NT2/D1 (cell line): ENCODE results near the gene XAB2.

Source experiments
- DNase-seq: peaks from one replicate; pipeline ENCODE4 v3.0.0-alpha.2; 2011; ENCODE audit warnings: low read depth, low spot score
- H3K27me3 ChIP-seq: 2 replicates; pipeline ENCODE4 v1.6.0; 2011; ENCODE audit warnings: mild to moderate bottlenecking; ENCODE audit not compliant: insufficient read length, insufficient read depth
- H3K36me3 ChIP-seq: 2 replicates; pipeline ENCODE4 v1.6.1; 2011; ENCODE audit warnings: mild to moderate bottlenecking, low read length, mixed read lengths; ENCODE audit not compliant: insufficient read depth, insufficient read length
- H3K4me1 ChIP-seq: 2 replicates; pipeline ENCODE4 v1.5.1; 2011; ENCODE audit not compliant: insufficient read depth, insufficient read length
- H3K4me3 ChIP-seq: 2 replicates; pipeline ENCODE4 v1.5.1; 2011; ENCODE audit warnings: low read depth; ENCODE audit not compliant: insufficient read length
- H3K9ac ChIP-seq: 2 replicates; pipeline ENCODE4 v1.6.0; 2011; ENCODE audit warnings: low read depth; ENCODE audit not compliant: insufficient read length
- H3K9me3 ChIP-seq: 2 replicates; pipeline ENCODE4 v1.5.1; 2011; ENCODE audit warnings: mild to moderate bottlenecking, low read length; ENCODE audit not compliant: insufficient read depth
- SUZ12 ChIP-seq: IDR thresholded peaks from 2 replicates; pipeline ENCODE4 v1.6.1; 2011; ENCODE audit not compliant: insufficient read length, insufficient read depth; ENCODE audit errors: extremely low read depth
- YY1 ChIP-seq: IDR thresholded peaks from 2 replicates; pipeline ENCODE4 v1.6.1; 2011; ENCODE audit not compliant: insufficient read length, insufficient read depth
- ZNF274 ChIP-seq: IDR thresholded peaks from 2 replicates; pipeline ENCODE4 v1.6.1; 2011; ENCODE audit warnings: mild to moderate bottlenecking, low read depth, low read length

XAB2 gene

GRCh38 chr19:7631577-7631976 lies 2.2 kb upstream of the XAB2 start:
- Histone ChIP-seq H3K9ac (no peak overlapping the region), H3K4me3 (no peak overlapping the region), H3K36me3 (peaks cover 39% of the 10 kb centered on the region), H3K4me1 (peaks cover 11% of the 10 kb centered on the region), H3K27me3 (peaks cover 30% of the 10 kb centered on the region), H3K9me3 (no peaks in the 10 kb centered on the region)
- no peak for TF ChIP-seq SUZ12
- no peak for TF ChIP-seq ZNF274
- TF ChIP-seq YY1: no peak
- no peak for DNase-seq

- Histone ChIP-seq H3K27me3 (peaks cover 4% of the 10 kb centered on the region), H3K36me3 (peaks cover 65% of the 10 kb centered on the region), H3K9ac (peak overlapping the region; percentile 93), H3K4me1 (peaks cover 6% of the 10 kb centered on the region), H3K4me3 (peak overlapping the region; percentile 96), H3K9me3 (no peaks in the 10 kb centered on the region)
- no peak for TF ChIP-seq SUZ12
- no peak for TF ChIP-seq YY1
- no peak for TF ChIP-seq ZNF274
- DNase-seq: no peak
These were observed 595 bp downstream of the XAB2 start for GRCh38 chr19:7628589-7629311.

- peaks cover 73% of the 10 kb centered on the region for H3K36me3 ChIP-seq
- TF ChIP-seq YY1 (no peak), ZNF274 (no peak), SUZ12 (no peak)
- peaks cover 6% of the 10 kb centered on the region for H3K4me1 ChIP-seq
- no peaks in the 10 kb centered on the region for H3K9me3 ChIP-seq
- H3K4me3 ChIP-seq: no peak overlapping the region
- H3K27me3 ChIP-seq: no peaks in the 10 kb centered on the region
- H3K9ac ChIP-seq: no peak overlapping the region
- no peak for DNase-seq
These were observed 2.2 kb downstream of the XAB2 start for GRCh38 chr19:7627166-7627565.

GRCh38 chr19:7625763-7626372 lies 3.5 kb downstream of the XAB2 start:
- Histone ChIP-seq H3K9ac (no peak overlapping the region), H3K9me3 (no peaks in the 10 kb centered on the region), H3K27me3 (no peaks in the 10 kb centered on the region), H3K36me3 (peaks cover 77% of the 10 kb centered on the region), H3K4me3 (no peak overlapping the region), H3K4me1 (peaks cover 6% of the 10 kb centered on the region)
- no peak for DNase-seq
- TF ChIP-seq SUZ12 (no peak), YY1 (no peak), ZNF274 (no peak)

- Histone ChIP-seq H3K4me3 (no peak overlapping the region), H3K9ac (no peak overlapping the region), H3K9me3 (no peaks in the 10 kb centered on the region), H3K27me3 (no peaks in the 10 kb centered on the region), H3K36me3 (peaks cover 84% of the 10 kb centered on the region), H3K4me1 (peaks cover 3% of the 10 kb centered on the region)
- no peak for TF ChIP-seq SUZ12
- TF ChIP-seq ZNF274: no peak
- no peak for TF ChIP-seq YY1
- DNase-seq: no peak
These were observed 4.5 kb downstream of the XAB2 start for GRCh38 chr19:7624810-7625209.

- Histone ChIP-seq H3K36me3 (peaks cover 91% of the 10 kb centered on the region), H3K4me3 (no peak overlapping the region), H3K9me3 (no peaks in the 10 kb centered on the region), H3K4me1 (peaks cover 3% of the 10 kb centered on the region), H3K9ac (no peak overlapping the region), H3K27me3 (no peaks in the 10 kb centered on the region)
- TF ChIP-seq SUZ12 (no peak), ZNF274 (no peak), YY1 (no peak)
- DNase-seq: no peak
These were observed 5.4 kb downstream of the XAB2 start for GRCh38 chr19:7623725-7624603.
